A549 (cell line): Measurements from ENCODE around the gene DHRS7B. TPM values are rescaled to one million over a fixed set of nuclear protein-coding genes. Genes with fewer than 3 reads are reported as not detected.

ENCODE experiments used
- ATAC-seq, 2 experiments: fragments of 200-7000 bp in 1 of 2; fragments of >200 bp in 1 of 2; cut with Nextera tagmentation in 1 of 2; cut with Tn5 transposase in 1 of 2; 3 replicates each; pipeline versions ENCODE4 v1.8.0 to v1.9.1; 2018 to 2020; ENCODE audit warnings: mild to moderate bottlenecking in 1 of 2, moderate library complexity in 1 of 2
- CTCF ChIA-PET: fragments of 300-600 bp; sonication (Branson Sonifier 250); formaldehyde crosslinking; extraction: SDS; loops from one replicate; lab custom pipeline; 2021; ENCODE audit warnings: antibody characterized with exemption, inconsistent platforms; lab: Yijun Ruan, JAX
- POLR2A ChIA-PET: fragments of 350-600 bp; formaldehyde crosslinking; extraction: SDS; loops from one replicate; lab custom pipeline; 2021; ENCODE audit warnings: antibody characterized with exemption, inconsistent platforms; lab: Yijun Ruan, JAX
- DNase-seq, 2 experiments: peaks; one replicate each; pipeline versions ENCODE4 v3.0.0 to v3.0.0-alpha.2; 2011 to 2016; ENCODE audit warnings: low read depth in 1 of 2, low spot score in 1 of 2
- FAIRE-seq: peaks from 2 replicates; lab custom pipeline; 2011; peaks lifted over from hg19 to GRCh38; lab: Jason Lieb, UNC
- H3K27ac ChIP-seq, 2 experiments: fragments of >200 bp; sonication (Bioruptor Twin); formaldehyde crosslinking; 3 replicates each; pipeline ENCODE4 v1.5.1; 2016 to 2017
- H3K4me1 ChIP-seq: fragments of >200 bp; sonication (Bioruptor Twin); formaldehyde crosslinking; 3 replicates; pipeline ENCODE4 v1.6.1; 2016
- H3K4me2 ChIP-seq: fragments of >200 bp; sonication (Bioruptor Twin); formaldehyde crosslinking; 3 replicates; pipeline ENCODE4 v1.6.1; 2016
- H3K4me3 ChIP-seq: fragments of >200 bp; sonication (Bioruptor Twin); formaldehyde crosslinking; 3 replicates; pipeline ENCODE4 v1.5.1; 2016
- H3K9me3 ChIP-seq: fragments of >200 bp; sonication (Bioruptor Twin); formaldehyde crosslinking; 3 replicates; pipeline ENCODE4 v1.6.1; 2016
- BHLHE40 ChIP-seq: IDR thresholded peaks from 2 replicates; pipeline ENCODE4 v1.6.1; 2012; ENCODE audit warnings: low read depth, low read length, inconsistent platforms
- CBX2 ChIP-seq: fragments of 200-600 bp; sonication (generic); IDR thresholded peaks from 2 replicates; pipeline ENCODE4 v1.6.1; 2016; ENCODE audit warnings: low read depth, mild to moderate bottlenecking, borderline replicate concordance
- CBX8 ChIP-seq: fragments of 200-600 bp; sonication (generic); IDR thresholded peaks from 2 replicates; pipeline ENCODE4 v1.6.1; 2016
- ESRRA ChIP-seq: fragments of 150-350 bp; IDR thresholded peaks from 2 replicates; pipeline ENCODE4 v1.6.1; 2014; ENCODE audit warnings: mild to moderate bottlenecking, low read length, borderline replicate concordance
- FOSB ChIP-seq: fragments of 250-450 bp; sonication (Bioruptor Pico); IDR thresholded peaks from 2 replicates; pipeline ENCODE4 v1.5.0; 2020; ENCODE audit warnings: mild to moderate bottlenecking, moderate library complexity
- FOXS1 ChIP-seq: fragments of 250-450 bp; sonication (Bioruptor Pico); IDR thresholded peaks from 2 replicates; pipeline ENCODE4 v1.5.0; 2020; ENCODE audit warnings: mild to moderate bottlenecking, moderate library complexity
- HEYL ChIP-seq: fragments of 250-450 bp; sonication (Bioruptor Pico); IDR thresholded peaks from 2 replicates; pipeline ENCODE4 v1.8.0; 2021; ENCODE audit warnings: mild to moderate bottlenecking, moderate library complexity
- HOXB13 ChIP-seq: fragments of 250-450 bp; sonication (Bioruptor Pico); IDR thresholded peaks from 2 replicates; pipeline ENCODE4 v1.5.0; 2020; ENCODE audit warnings: low read depth, mild to moderate bottlenecking, moderate library complexity
- HOXB5 ChIP-seq: fragments of 250-450 bp; sonication (Bioruptor Pico); IDR thresholded peaks from 2 replicates; pipeline ENCODE4 v1.5.0; 2020; ENCODE audit warnings: mild to moderate bottlenecking, moderate library complexity
- JUNB ChIP-seq: fragments of >200 bp; sonication (Bioruptor Twin); formaldehyde crosslinking; IDR thresholded peaks from 2 replicates; pipeline ENCODE4 v1.6.1; 2016
- KDM5A ChIP-seq: fragments of 200-600 bp; sonication (generic); IDR thresholded peaks from 2 replicates; pipeline ENCODE4 v1.6.1; 2016; ENCODE audit warnings: antibody characterized with exemption, mild to moderate bottlenecking
- NPAS2 ChIP-seq: fragments of 250-450 bp; sonication (Bioruptor Pico); IDR thresholded peaks from 2 replicates; pipeline ENCODE4 v1.8.0; 2022; ENCODE audit warnings: mild to moderate bottlenecking, moderate library complexity, borderline replicate concordance
- RARB ChIP-seq: fragments of 250-450 bp; sonication (Bioruptor Pico); IDR thresholded peaks from 2 replicates; pipeline ENCODE4 v1.8.0; 2021; ENCODE audit warnings: mild to moderate bottlenecking, moderate library complexity
- RNF2 ChIP-seq: fragments of 200-600 bp; sonication (generic); IDR thresholded peaks from 2 replicates; pipeline ENCODE4 v1.6.1; 2016; ENCODE audit warnings: low read depth, mild to moderate bottlenecking, antibody characterized with exemption, moderate library complexity, borderline replicate concordance
- SMC3 ChIP-seq: fragments of >200 bp; sonication (Bioruptor Twin); formaldehyde crosslinking; IDR thresholded peaks from 3 replicates; pipeline ENCODE4 v1.6.1; 2018; ENCODE audit warnings: inconsistent platforms
- ZC3H11A ChIP-seq: fragments of 450-650 bp; IDR thresholded peaks from 2 replicates; pipeline ENCODE4 v1.6.1; 2014; ENCODE audit warnings: antibody characterized with exemption, mild to moderate bottlenecking
- ZFP36 ChIP-seq: fragments of 450-650 bp; IDR thresholded peaks from 2 replicates; pipeline ENCODE4 v1.6.1; 2014; ENCODE audit warnings: borderline replicate concordance; ENCODE audit not compliant: partially characterized antibody
- ZSCAN20 ChIP-seq: fragments of 250-450 bp; sonication (Bioruptor Pico); IDR thresholded peaks from 2 replicates; pipeline ENCODE4 v1.8.0; 2022; ENCODE audit warnings: mild to moderate bottlenecking, moderate library complexity
- WGBS: methylation state at CpG from one replicate; pipeline ENCODE4 v1.1.6; 2017; ENCODE audit errors: missing lambda C conversion rate; 5-methylcytosine and 5-hydroxymethylcytosine counted together
- polyA plus RNA-seq, 4 experiments: library from polyadenylated mRNA; depleted of rRNA in 3 of 4; stranded (reverse); fragments of >200 nt; fragmentation: RNase III in 1 of 4; extraction: RNeasy Plus Mini Kit Qiagen cat#74134 plus additional on column Dnase treatment in 1 of 4; gene quantifications; 2 replicates in 3 of 4; 3 replicates in 1 of 4; pipeline ENCODE4 v1.2.3, GENCODE V29; 2011 to 2017
- TF ChIP-seq, protein P1 (sequence below): IDR thresholded peaks from 2 replicates; pipeline ENCODE4 v1.6.1; 2012; ENCODE audit warnings: low read depth, borderline replicate concordance
- TF ChIP-seq, protein P2 (sequence below): fragments of 450-650 bp; IDR thresholded peaks from 2 replicates; pipeline ENCODE4 v1.6.1; 2014; ENCODE audit warnings: antibody characterized with exemption
- TF ChIP-seq, protein P3 (sequence below): fragments of 250-450 bp; sonication (Bioruptor Pico); IDR thresholded peaks from 2 replicates; pipeline ENCODE4 v1.5.0; 2021; ENCODE audit warnings: mild to moderate bottlenecking, moderate library complexity, borderline replicate concordance
- TF ChIP-seq, protein P4 (sequence below): fragments of >200 bp; sonication (Bioruptor Twin); formaldehyde crosslinking; IDR thresholded peaks from 2 replicates; pipeline ENCODE4 v1.6.1; 2016
- TF ChIP-seq, protein P5 (sequence below): fragments of 250-450 bp; sonication (Bioruptor Pico); IDR thresholded peaks from 2 replicates; pipeline ENCODE4 v1.5.0; 2020; ENCODE audit warnings: low read depth, mild to moderate bottlenecking, moderate library complexity
- TF ChIP-seq, protein P6 (sequence below): fragments of >200 bp; sonication (Bioruptor Twin); formaldehyde crosslinking; IDR thresholded peaks from 3 replicates; pipeline ENCODE4 v1.5.1; 2016

DHRS7B gene
- polyA plus RNA-seq, 2 of the 4 experiments (the other 2 are of a cell fraction): 23.6 to 25.4 TPM

DNA sequence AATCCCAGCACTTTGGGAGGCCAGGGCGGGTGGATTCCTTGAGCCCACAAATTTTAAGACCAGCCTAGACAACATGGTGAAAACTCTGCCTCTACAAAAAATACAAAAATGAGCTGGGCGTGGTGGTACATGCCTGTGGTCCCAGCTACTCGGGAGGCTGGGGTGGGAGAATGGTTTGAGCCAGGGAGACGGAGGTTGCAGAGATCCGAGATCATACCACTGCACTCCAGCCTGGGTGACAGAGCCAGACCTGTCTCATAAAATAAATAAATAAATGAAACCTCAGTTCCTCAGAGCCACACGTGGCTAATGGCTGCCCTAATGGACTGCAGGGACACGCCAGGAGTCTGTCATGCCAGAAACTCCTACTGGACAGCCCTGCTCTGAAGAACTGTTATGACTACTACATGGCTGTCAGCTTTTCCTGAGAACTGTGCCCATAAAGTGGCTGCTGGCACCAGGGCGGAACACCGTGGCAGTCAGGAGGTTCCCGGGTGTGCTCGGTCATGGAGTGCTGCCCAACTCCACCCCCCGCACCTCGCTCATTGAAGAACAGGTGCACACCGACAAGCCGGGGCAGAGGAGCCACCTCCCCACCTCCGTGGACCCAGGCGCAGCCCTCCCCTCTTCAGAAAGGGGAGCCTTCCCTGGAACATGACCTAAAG is 82.9 kb downstream of the DHRS7B start:
- DNase-seq (no peak), FAIRE-seq (no peak), ATAC-seq (no peak)
- Histone ChIP-seq H3K4me1 (peaks cover 15% of the 10 kb centered on the region), H3K4me2 (no peak overlapping the region)
- CTCF ChIA-PET: interaction anchor here (1.2 kb wide), 1 partner anchor 71 kb away, joined by 3 read pairs; no protein-coding TSS in a partner anchor
- TF ChIP-seq HOXB13 (CRISPR knock-in tag) (no peak), ZSCAN20 (no peak), SMC3 (no peak), ESRRA (no peak), CBX8 (no peak), CBX2 (no peak), HOXB5 (no peak), HEYL (no peak), JUNB (no peak), FOXS1 (no peak), RARB (CRISPR knock-in tag) (no peak), NPAS2 (no peak), ZC3H11A (no peak)
- TF ChIP-seq, protein P1, sequence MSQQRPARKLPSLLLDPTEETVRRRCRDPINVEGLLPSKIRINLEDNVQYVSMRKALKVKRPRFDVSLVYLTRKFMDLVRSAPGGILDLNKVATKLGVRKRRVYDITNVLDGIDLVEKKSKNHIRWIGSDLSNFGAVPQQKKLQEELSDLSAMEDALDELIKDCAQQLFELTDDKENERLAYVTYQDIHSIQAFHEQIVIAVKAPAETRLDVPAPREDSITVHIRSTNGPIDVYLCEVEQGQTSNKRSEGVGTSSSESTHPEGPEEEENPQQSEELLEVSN: no peak
- TF ChIP-seq, protein P2, sequence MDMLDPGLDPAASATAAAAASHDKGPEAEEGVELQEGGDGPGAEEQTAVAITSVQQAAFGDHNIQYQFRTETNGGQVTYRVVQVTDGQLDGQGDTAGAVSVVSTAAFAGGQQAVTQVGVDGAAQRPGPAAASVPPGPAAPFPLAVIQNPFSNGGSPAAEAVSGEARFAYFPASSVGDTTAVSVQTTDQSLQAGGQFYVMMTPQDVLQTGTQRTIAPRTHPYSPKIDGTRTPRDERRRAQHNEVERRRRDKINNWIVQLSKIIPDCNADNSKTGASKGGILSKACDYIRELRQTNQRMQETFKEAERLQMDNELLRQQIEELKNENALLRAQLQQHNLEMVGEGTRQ: no peak
- TF ChIP-seq, protein P3, sequence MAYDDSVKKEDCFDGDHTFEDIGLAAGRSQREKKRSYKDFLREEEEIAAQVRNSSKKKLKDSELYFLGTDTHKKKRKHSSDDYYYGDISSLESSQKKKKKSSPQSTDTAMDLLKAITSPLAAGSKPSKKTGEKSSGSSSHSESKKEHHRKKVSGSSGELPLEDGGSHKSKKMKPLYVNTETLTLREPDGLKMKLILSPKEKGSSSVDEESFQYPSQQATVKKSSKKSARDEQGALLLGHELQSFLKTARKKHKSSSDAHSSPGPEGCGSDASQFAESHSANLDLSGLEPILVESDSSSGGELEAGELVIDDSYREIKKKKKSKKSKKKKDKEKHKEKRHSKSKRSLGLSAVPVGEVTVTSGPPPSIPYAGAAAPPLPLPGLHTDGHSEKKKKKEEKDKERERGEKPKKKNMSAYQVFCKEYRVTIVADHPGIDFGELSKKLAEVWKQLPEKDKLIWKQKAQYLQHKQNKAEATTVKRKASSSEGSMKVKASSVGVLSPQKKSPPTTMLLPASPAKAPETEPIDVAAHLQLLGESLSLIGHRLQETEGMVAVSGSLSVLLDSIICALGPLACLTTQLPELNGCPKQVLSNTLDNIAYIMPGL: no peak
- TF ChIP-seq, protein P4, sequence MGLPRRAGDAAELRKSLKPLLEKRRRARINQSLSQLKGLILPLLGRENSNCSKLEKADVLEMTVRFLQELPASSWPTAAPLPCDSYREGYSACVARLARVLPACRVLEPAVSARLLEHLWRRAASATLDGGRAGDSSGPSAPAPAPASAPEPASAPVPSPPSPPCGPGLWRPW: no peak
- TF ChIP-seq, all 56 proteins: peak for 0
- no peaks in the 10 kb centered on the region for H3K9me3 ChIP-seq
- no peak overlapping the region for H3K27ac ChIP-seq
- no peak overlapping the region for H3K4me3 ChIP-seq
- WGBS: 89% methylated on average over 17 of the region's 17 CpGs
- POLR2A ChIA-PET: no interaction called here

DNA sequence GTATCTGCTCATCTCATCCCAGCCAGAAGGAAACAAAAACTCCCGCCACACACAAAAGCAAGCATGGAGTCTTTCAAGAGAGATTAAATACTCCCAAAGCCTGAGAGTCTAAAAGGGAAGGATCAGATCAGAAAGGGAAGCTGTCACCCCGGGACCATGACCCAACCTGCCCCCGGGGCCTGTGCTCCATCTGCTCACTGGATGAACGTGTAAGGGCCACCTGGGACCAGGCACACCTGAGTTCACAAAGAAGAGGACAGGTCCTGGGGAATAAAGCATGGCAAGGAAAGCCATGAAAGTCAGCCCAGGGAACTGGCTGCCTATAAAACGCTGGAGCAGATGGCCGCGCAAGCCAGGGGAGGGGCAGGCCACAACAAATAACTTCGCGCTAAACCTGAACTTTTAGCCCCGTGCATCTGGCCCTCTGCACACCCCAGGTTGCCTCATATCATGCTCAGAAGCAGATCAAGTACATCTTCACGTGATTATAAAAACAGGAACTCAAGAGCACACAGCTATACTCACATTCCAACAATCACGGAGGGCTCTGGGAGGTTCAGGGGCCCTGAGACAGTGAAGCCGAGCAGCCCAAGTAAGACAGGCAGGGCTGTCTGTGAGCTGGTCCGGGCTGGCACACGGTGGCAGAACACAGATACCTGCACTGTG is 83.8 kb downstream of the DHRS7B start:
- DNase-seq (no peak), FAIRE-seq (no peak), ATAC-seq (no peak)
- ChIA-PET POLR2A (no interaction called here), CTCF (interaction anchor here (0.5 to 2.5 kb wide), 8 partner anchors 11 to 1380 kb away, joined by 3 to 7 read pairs (median 3); partner anchors contain the start of gene USP22)
- H3K9me3 ChIP-seq: no peaks in the 10 kb centered on the region
- H3K4me1 ChIP-seq: peaks cover 21% of the 10 kb centered on the region
- no peak overlapping the region for H3K4me2 ChIP-seq
- H3K27ac ChIP-seq: no peak overlapping the region
- H3K4me3 ChIP-seq: no peak overlapping the region
- WGBS: 94% methylated on average over 15 of the region's 15 CpGs
- TF ChIP-seq HOXB13 (CRISPR knock-in tag) (no peak), ZFP36 (no peak), CBX8 (no peak), BHLHE40 (no peak), FOSB (CRISPR knock-in tag) (no peak), KDM5A (no peak), HEYL (no peak), RNF2 (no peak), ZC3H11A (no peak)
- TF ChIP-seq, protein P5, sequence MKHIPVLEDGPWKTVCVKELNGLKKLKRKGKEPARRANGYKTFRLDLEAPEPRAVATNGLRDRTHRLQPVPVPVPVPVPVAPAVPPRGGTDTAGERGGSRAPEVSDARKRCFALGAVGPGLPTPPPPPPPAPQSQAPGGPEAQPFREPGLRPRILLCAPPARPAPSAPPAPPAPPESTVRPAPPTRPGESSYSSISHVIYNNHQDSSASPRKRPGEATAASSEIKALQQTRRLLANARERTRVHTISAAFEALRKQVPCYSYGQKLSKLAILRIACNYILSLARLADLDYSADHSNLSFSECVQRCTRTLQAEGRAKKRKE: no peak
- TF ChIP-seq, protein P6, sequence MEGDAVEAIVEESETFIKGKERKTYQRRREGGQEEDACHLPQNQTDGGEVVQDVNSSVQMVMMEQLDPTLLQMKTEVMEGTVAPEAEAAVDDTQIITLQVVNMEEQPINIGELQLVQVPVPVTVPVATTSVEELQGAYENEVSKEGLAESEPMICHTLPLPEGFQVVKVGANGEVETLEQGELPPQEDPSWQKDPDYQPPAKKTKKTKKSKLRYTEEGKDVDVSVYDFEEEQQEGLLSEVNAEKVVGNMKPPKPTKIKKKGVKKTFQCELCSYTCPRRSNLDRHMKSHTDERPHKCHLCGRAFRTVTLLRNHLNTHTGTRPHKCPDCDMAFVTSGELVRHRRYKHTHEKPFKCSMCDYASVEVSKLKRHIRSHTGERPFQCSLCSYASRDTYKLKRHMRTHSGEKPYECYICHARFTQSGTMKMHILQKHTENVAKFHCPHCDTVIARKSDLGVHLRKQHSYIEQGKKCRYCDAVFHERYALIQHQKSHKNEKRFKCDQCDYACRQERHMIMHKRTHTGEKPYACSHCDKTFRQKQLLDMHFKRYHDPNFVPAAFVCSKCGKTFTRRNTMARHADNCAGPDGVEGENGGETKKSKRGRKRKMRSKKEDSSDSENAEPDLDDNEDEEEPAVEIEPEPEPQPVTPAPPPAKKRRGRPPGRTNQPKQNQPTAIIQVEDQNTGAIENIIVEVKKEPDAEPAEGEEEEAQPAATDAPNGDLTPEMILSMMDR: no peak
